Activated naive CD4-positive, alpha-beta T cell treated with anti-CD3 and anti-CD28 coated beads for 36 hours (primary cell): Measurements from ENCODE around the gene SPINK4. TPM values are rescaled to one million over a fixed set of nuclear protein-coding genes. Genes with fewer than 3 reads are reported as not detected.
A peak's percentile ranks its signal among the peaks of the same experiment; 100 is the strongest.

Source experiments
- CTCF ChIA-PET: fragments of 350-600 bp; sonication (Branson Sonifier 250); formaldehyde crosslinking; loops from one replicate; lab custom pipeline; 2021; ENCODE audit warnings: antibody characterized with exemption; lab: Charles Lee
- DNase-seq: peaks from one replicate; pipeline ENCODE4 v3.0.0-alpha.2; 2020
- H3K27ac Mint-ChIP-seq: one replicate; pipeline ENCODE4 v1.8.0; 2021; ENCODE audit warnings: mild to moderate bottlenecking, mixed read lengths
- H3K27me3 Mint-ChIP-seq: one replicate; pipeline ENCODE4 v1.8.0; 2021; ENCODE audit warnings: low read depth, mixed read lengths
- H3K36me3 Mint-ChIP-seq: one replicate; pipeline ENCODE4 v1.8.0; 2021; ENCODE audit warnings: low read depth, mixed read lengths
- H3K4me1 Mint-ChIP-seq: one replicate; pipeline ENCODE4 v1.8.0; 2021; ENCODE audit warnings: low read depth, mixed read lengths
- H3K4me3 Mint-ChIP-seq: one replicate; pipeline ENCODE4 v1.8.0; 2021; ENCODE audit warnings: mild to moderate bottlenecking, moderate library complexity, mixed read lengths
- H3K9me3 Mint-ChIP-seq: one replicate; pipeline ENCODE4 v1.8.0; 2021; ENCODE audit warnings: mixed read lengths
- intact Hi-C: fragments of 100-400 bp; cut with micrococcal nuclease; formaldehyde crosslinking; loops from one replicate; pipeline ENCODE4 v1.15.1; 2023
- total RNA-seq, 2 experiments: library from RNA; stranded (reverse); gene quantifications; one replicate each; pipeline ENCODE4 v1.2.3, GENCODE V29; 2021

The SPINK4 gene
- total RNA-seq, 2 experiments from 2014 or later: not detected

- intact Hi-C loops: no loop called here
- peaks cover 14% of the 10 kb centered on the region for H3K4me1 Mint-ChIP-seq
- H3K36me3 Mint-ChIP-seq: no peaks in the 10 kb centered on the region
- no peak overlapping the region for H3K27ac Mint-ChIP-seq
- CTCF ChIA-PET: no interaction called here
- H3K4me3 Mint-ChIP-seq: no peak overlapping the region
- no peaks in the 10 kb centered on the region for H3K27me3 Mint-ChIP-seq
- no peaks in the 10 kb centered on the region for H3K9me3 Mint-ChIP-seq
- DNase-seq: no peak
These were observed 19.0 kb upstream of the SPINK4 start for GRCh38 chr9:33220681-33221567.

GRCh38 chr9:33221568-33221884, 18.4 kb upstream of the SPINK4 start:
- CTCF ChIA-PET: interaction anchor here (1.6 kb wide), 1 partner anchor 14 kb away, joined by 3 read pairs; no protein-coding TSS in a partner anchor
- no peaks in the 10 kb centered on the region for H3K27me3 Mint-ChIP-seq
- DNase-seq: no peak
- H3K36me3 Mint-ChIP-seq: no peaks in the 10 kb centered on the region
- H3K27ac Mint-ChIP-seq: no peak overlapping the region
- H3K4me1 Mint-ChIP-seq: peaks cover 15% of the 10 kb centered on the region
- no peak overlapping the region for H3K4me3 Mint-ChIP-seq
- intact Hi-C loops: no loop called here
- H3K9me3 Mint-ChIP-seq: no peaks in the 10 kb centered on the region

- Mint-ChIP-seq H3K4me1 (peaks cover 15% of the 10 kb centered on the region), H3K36me3 (no peaks in the 10 kb centered on the region), H3K27ac (no peak overlapping the region), H3K27me3 (no peaks in the 10 kb centered on the region), H3K4me3 (no peak overlapping the region), H3K9me3 (no peaks in the 10 kb centered on the region)
- intact Hi-C loops: no loop called here
- CTCF ChIA-PET: interaction anchor here (0.6 to 1.6 kb wide), 2 partner anchors 14 to 146 kb away, joined by 3 read pairs; no protein-coding TSS in a partner anchor
- DNase-seq: no peak
These were observed 17.9 kb upstream of the SPINK4 start for GRCh38 chr9:33222031-33222430.

GRCh38 chr9:33223696-33224095, 16.3 kb upstream of the SPINK4 start:
- Mint-ChIP-seq H3K36me3 (no peaks in the 10 kb centered on the region), H3K4me1 (peaks cover 15% of the 10 kb centered on the region), H3K27me3 (no peaks in the 10 kb centered on the region), H3K27ac (no peak overlapping the region), H3K4me3 (no peak overlapping the region), H3K9me3 (no peaks in the 10 kb centered on the region)
- intact Hi-C loops: no loop called here
- no peak for DNase-seq
- CTCF ChIA-PET: interaction anchor here (0.7 to 1.3 kb wide), 2 partner anchors 63 to 673 kb away, joined by 3 read pairs; no protein-coding TSS in a partner anchor

GRCh38 chr9:33225319-33226147, 14.4 kb upstream of the SPINK4 start:
- CTCF ChIA-PET: interaction anchor here (0.6 to 2.8 kb wide), 35 partner anchors 11 to 780 kb away, joined by 3 to 36 read pairs (median 4); partner anchors contain the start of genes SMU1 and SPINK4
- Mint-ChIP-seq H3K9me3 (no peaks in the 10 kb centered on the region), H3K36me3 (no peaks in the 10 kb centered on the region), H3K4me1 (peaks cover 15% of the 10 kb centered on the region), H3K4me3 (no peak overlapping the region), H3K27ac (peak overlapping the region; percentile 4), H3K27me3 (no peaks in the 10 kb centered on the region)
- peak; percentile 89 for DNase-seq
- intact Hi-C loops: loop anchor here (1.0 to 2.0 kb wide), 7 partner anchors 54 to 847 kb away; partner anchors contain the start of genes APTX and DNAJA1

GRCh38 chr9:33227008-33227398, 13.0 kb upstream of the SPINK4 start:
- intact Hi-C loops: loop anchor here (2.0 kb wide), 1 partner anchor 848 kb away; no protein-coding TSS in a partner anchor
- CTCF ChIA-PET: interaction anchor here (0.7 to 2.8 kb wide), 14 partner anchors 10 to 154 kb away, joined by 3 to 36 read pairs (median 8); no protein-coding TSS in a partner anchor
- H3K4me1 Mint-ChIP-seq: peaks cover 10% of the 10 kb centered on the region

GRCh38 chr9:33227741-33228140, 12.2 kb upstream of the SPINK4 start:
- no peaks in the 10 kb centered on the region for H3K27me3 Mint-ChIP-seq
- H3K4me3 Mint-ChIP-seq: no peak overlapping the region
- H3K36me3 Mint-ChIP-seq: no peaks in the 10 kb centered on the region
- no peak for DNase-seq
- no peaks in the 10 kb centered on the region for H3K9me3 Mint-ChIP-seq
- H3K27ac Mint-ChIP-seq: no peak overlapping the region
- CTCF ChIA-PET: interaction anchor here (0.9 to 2.3 kb wide), 5 partner anchors 9 to 155 kb away, joined by 4 to 22 read pairs (median 13); no protein-coding TSS in a partner anchor
- intact Hi-C loops: loop anchor here (2.0 kb wide), 1 partner anchor 849 kb away; no protein-coding TSS in a partner anchor
- H3K4me1 Mint-ChIP-seq: peaks cover 10% of the 10 kb centered on the region

More at GRCh38 chr9:33227008-33227398, 13.0 kb upstream of the SPINK4 start:
- Mint-ChIP-seq H3K27ac (no peak overlapping the region), H3K4me3 (no peak overlapping the region), H3K9me3 (no peaks in the 10 kb centered on the region), H3K27me3 (no peaks in the 10 kb centered on the region), H3K36me3 (no peaks in the 10 kb centered on the region)
- DNase-seq: no peak

GRCh38 chr9:33228606-33229005, 11.4 kb upstream of the SPINK4 start:
- H3K36me3 Mint-ChIP-seq: no peaks in the 10 kb centered on the region
- CTCF ChIA-PET: interaction anchor here (0.7 to 1.8 kb wide), 3 partner anchors 12 to 58 kb away, joined by 3 to 4 read pairs (median 4); no protein-coding TSS in a partner anchor

GRCh38 chr9:33229359-33230114, 10.4 kb upstream of the SPINK4 start:
- CTCF ChIA-PET: no interaction called here
- Mint-ChIP-seq H3K4me3 (no peak overlapping the region), H3K27ac (no peak overlapping the region), H3K9me3 (no peaks in the 10 kb centered on the region), H3K36me3 (no peaks in the 10 kb centered on the region), H3K4me1 (peaks cover 10% of the 10 kb centered on the region), H3K27me3 (no peaks in the 10 kb centered on the region)
- no peak for DNase-seq
- intact Hi-C loops: no loop called here

More at GRCh38 chr9:33228606-33229005, 11.4 kb upstream of the SPINK4 start:
- intact Hi-C loops: no loop called here
- Mint-ChIP-seq H3K27ac (no peak overlapping the region), H3K4me3 (no peak overlapping the region), H3K9me3 (no peaks in the 10 kb centered on the region), H3K4me1 (peaks cover 10% of the 10 kb centered on the region), H3K27me3 (no peaks in the 10 kb centered on the region)
- DNase-seq: no peak

GRCh38 chr9:33230756-33231622, 9.0 kb upstream of the SPINK4 start:
- Mint-ChIP-seq H3K4me3 (no peak overlapping the region), H3K27ac (no peak overlapping the region), H3K36me3 (no peaks in the 10 kb centered on the region), H3K27me3 (no peaks in the 10 kb centered on the region), H3K9me3 (no peaks in the 10 kb centered on the region), H3K4me1 (peaks cover under 1% of the 10 kb centered on the region)
- CTCF ChIA-PET: interaction anchor here (0.6 to 1.2 kb wide), 3 partner anchors 23 to 156 kb away, joined by 3 read pairs; no protein-coding TSS in a partner anchor
- intact Hi-C loops: no loop called here
- no peak for DNase-seq

- Mint-ChIP-seq H3K9me3 (no peaks in the 10 kb centered on the region), H3K4me1 (no peaks in the 10 kb centered on the region), H3K36me3 (no peaks in the 10 kb centered on the region), H3K4me3 (no peak overlapping the region), H3K27me3 (no peaks in the 10 kb centered on the region), H3K27ac (no peak overlapping the region)
- no peak for DNase-seq
- intact Hi-C loops: no loop called here
- CTCF ChIA-PET: interaction anchor here (0.5 to 1.2 kb wide), 2 partner anchors 110 to 156 kb away, joined by 3 read pairs; no protein-coding TSS in a partner anchor
These were observed 8.4 kb upstream of the SPINK4 start for GRCh38 chr9:33231623-33231942.
